GM20431 (cell line): ENCODE data around the gene PROKR2.

Experiments used
- in situ Hi-C: fragments of 300-500 bp; cut with MseI, MboI; formaldehyde crosslinking; loops from one replicate; pipeline ENCODE4 v1.15.0; 2020; ENCODE audit warnings: low sequenced_read_pairs; ENCODE audit not compliant: unreplicated experiment

Gene PROKR2

DNA sequence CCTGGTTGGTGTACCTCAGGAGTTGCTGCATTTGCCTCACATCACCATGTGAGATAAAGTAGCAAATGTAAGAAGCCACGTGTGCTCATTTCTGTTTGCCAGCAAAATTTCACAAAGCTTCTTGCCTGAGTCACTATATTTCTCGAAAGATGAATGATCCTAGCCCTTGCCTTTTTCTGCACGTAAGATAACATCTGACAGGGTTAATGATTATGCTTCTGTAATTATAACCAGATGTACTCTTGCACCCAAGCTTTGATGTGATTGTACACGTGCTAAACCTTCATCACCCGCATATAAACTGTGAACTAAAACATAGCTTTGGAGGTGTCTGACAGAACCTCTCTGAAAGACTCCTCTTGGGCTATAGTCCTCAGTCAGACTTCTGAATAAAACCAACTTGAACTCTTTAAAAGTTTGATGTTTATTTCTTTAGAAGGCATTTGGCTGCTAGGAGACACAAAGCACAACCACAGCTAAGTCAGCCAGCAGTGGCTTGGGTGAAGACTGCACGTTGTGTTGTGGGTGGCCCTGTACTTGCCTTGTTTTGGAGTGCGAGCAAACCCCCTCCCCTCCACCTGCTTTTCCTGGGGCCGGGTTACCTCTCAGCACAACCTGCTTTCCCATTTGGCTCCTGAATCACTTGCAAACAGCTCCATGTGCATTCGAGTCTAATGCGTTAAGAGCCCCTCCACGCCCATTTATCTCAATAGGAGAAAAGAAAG lies 19.3 kb downstream of the PROKR2 start:
- in situ Hi-C loops: no loop called here

DNA sequence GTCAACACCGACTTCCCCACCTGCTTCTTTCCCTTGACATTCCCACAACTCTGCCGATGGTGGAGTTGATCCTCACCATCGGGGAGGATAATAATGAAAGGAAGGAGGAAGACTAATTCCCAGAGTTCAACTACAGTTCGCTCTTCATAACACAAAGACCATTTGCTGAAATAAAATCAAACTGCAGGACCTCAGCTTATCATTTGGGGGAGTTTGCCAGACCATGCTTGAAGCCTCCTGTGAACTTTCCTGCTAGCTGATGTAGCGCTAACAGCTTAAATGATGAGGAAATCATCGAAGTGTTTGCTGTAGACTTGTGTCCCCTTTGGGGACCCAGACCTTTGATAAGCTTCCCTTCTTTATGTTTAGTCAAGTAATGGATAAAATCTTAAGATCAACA lies 26.2 kb downstream of the PROKR2 start:
- in situ Hi-C loops: no loop called here

DNA sequence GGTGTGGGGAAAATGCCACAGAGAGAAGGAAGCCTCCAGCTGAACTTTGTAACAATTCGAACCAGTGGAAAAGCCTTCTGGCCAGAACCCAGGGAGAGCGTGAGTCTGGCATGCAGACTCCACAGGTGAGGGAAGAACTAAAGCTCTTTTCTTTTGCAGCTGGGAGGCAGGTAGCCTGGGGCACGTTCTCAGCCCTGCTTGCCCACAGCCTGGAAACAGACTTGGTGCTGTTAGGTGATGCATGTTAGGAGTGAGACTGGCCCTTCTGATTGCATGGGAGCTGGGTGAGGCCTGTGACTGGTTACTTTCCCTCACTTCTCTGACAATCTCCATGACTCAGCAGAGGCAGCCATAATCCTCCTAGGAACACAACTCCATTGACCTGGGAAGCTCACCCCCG lies 34.2 kb downstream of the PROKR2 start:
- in situ Hi-C loops: no loop called here

DNA sequence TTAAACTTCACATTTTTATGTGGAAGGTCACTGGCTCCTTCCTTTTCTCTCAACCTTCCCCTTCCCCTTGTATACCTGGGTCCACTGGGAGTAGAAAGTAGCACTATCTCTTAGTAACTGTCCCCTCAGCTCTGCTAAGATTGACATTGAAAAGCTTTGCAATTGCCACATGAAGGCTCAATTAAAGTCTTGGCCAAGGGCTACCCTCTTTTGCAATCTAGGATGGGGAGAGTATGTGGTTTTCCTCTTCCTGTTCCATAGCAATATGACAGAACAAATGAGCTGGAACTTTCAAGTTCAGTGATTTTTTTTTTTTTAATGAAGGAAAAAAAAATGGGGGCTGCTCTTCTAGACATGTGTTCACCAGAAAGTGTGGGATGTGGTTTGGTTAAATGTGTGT lies 37.1 kb downstream of the PROKR2 start:
- in situ Hi-C loops: no loop called here

DNA sequence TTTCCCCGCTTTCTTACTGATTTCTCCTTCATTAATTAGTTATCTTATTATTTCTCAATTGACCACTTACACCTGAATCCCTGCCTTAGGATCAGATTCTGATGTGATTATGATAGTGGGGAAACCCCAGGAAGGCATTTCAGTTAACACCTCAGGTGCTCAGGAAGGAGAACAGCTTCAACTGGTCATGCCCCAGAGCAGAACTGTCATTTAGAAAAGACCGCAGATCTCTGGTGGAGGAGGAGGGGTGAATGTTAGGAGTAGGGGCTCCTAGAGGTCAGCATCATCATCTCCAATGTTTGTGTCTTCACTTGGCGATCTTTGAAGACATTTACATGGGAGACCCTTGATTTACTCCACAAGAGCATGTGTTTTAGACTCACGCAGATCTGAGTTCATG lies 44.5 kb downstream of the PROKR2 start:
- in situ Hi-C loops: no loop called here

DNA sequence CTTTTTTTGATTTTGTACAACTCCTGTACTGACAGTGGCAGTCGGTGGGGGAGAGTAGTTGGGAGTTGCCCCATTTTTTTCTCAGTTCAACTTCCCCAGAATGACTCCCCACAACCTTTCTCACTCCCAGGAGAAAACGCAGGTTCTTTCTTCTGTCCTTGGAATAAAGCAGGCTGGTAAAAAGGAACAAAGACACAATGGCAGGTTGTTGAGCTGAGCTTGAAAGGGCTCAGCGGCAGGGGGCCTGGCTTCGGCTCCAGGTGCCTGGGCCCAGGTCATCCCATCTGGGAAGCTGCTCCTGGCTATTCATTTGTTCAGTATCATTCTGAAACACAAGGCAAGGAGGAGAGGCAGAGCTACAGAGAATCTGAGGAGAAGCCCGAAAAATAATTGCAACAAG lies 46.2 kb downstream of the PROKR2 start:
- in situ Hi-C loops: no loop called here

DNA sequence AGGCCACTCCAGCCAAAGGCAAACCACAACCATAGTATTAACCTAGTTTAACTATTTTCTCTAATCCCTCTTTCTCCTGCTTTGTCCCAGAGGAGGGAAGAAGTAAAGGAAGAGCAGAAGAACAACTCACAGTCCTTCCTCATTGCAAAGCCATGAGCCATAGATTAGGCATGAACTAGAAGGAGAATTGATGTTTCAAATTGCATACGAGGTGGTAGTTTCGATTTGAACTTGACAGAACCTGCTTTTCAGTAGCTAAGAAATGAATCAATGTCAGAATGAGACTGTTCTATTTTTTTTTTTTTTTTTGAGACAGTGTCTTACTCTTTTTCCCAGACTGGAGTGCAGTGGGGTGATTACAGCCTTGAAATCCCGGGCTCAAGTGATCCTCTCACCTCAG lies 48.3 kb downstream of the PROKR2 start:
- in situ Hi-C loops: no loop called here

DNA sequence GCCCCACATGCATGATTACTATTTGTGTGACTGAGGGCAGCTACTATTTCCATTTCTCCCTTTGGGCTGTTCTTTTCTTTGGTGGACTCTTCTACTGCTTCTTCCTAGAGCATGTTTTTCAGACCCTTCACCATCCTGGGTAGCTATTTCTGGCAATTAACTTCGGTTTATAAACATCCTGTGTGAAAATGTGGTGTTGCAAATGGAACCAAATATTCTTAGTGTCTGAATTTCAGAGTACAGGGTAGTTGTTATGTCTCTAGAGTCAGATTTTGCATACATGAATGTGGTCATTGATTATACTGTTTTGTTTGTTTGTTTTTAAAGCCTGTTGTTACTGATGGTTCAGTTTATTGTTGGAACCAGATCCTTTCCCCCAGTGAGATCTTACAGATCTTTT lies 49.7 kb downstream of the PROKR2 start:
- in situ Hi-C loops: no loop called here
